DOHH2 (cell line): Measurements from ENCODE around the gene FHOD3.

Source experiments
- CTCF ChIP-seq: fragments of 200-600 bp; sonication (generic); IDR thresholded peaks from one replicate; pipeline ENCODE4 v1.5.1; 2014; ENCODE audit warnings: antibody characterized with exemption, mild to moderate bottlenecking, low read depth, low read length; ENCODE audit not compliant: poor library complexity, severe bottlenecking
- EZH2phosphoT487 ChIP-seq: fragments of 200-600 bp; sonication (generic); IDR thresholded peaks from 2 replicates; pipeline ENCODE4 v1.6.1; 2017; ENCODE audit warnings: borderline replicate concordance, mild to moderate bottlenecking, antibody characterized with exemption, low read length, moderate library complexity, mixed read lengths

GRCh38 chr18:36469461-36469860, 171.9 kb downstream of the FHOD3 start:
- no peak for TF ChIP-seq CTCF
- TF ChIP-seq EZH2phosphoT487: no peak
